HL-60/S4 treated with retinoic acid at 250 ng/mL for 4 days and 3 days (cell line): ENCODE results near the gene RFTN2.
"Not testable (repeated sequence)": the region's sequence is repeated elsewhere in the genome, so short reads cannot be mapped to it uniquely, and the experiment has no call there.

Source experiments
- in situ Hi-C: fragments of 300-500 bp; cut with MboI; formaldehyde crosslinking; loops from 2 replicates; pipeline ENCODE4 v1.7.0; 2022; ENCODE audit warnings: low sequenced_read_pairs

The RFTN2 gene

DNA sequence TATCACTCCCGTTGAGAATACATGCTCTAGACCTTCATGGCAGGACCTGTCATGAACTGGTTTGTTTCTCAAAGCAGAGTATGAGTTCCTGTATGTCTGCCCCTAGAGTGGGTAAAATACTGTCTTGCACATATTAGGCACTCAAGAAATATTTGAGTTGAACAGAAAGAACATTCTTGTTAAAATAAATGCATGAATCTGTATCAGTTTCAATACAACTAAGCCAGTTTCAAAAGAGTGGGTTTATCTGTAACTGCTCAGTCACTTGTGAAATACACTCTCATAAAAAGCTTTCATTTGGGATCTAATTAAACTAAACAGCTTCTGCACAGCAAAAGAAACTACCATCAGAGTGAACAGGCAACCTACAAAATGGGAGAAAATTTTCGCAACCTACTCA lies 69.2 kb downstream of the RFTN2 start:
- in situ Hi-C loops, result no loop called here

DNA sequence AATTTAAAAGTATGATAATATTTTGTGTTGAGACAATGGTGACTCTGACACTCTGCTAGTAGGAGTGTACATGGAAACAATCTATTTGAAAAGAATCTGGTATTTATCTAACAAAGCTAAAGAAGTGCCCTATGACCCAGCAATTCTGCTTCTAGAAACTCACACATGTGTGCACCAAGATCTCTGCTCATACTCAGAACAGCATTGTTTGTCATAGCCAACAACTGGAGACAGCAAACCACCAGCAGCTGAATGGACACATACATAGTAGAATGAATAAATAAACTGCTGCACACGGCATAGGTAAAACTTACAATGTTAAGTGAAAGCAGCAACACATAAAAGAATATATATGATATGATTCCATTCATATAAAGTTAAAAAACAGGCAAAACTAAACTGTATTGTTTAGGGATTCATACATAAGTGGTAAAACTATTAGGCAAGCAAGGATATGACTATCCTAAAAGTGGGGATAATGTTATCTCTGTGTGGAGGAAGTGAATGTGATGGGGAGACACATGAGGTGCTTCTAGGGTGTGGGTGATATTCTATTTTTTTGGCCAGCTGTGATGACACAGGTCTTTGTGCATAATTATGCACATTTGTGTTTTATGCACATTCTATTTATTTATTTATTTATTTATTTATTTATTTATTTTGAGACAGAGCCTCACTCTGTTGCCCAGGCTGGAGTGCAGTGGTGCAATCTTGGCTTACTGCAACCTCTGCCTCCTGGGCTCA lies 71.1 kb downstream of the RFTN2 start:
- in situ Hi-C loops, result no loop called here

DNA sequence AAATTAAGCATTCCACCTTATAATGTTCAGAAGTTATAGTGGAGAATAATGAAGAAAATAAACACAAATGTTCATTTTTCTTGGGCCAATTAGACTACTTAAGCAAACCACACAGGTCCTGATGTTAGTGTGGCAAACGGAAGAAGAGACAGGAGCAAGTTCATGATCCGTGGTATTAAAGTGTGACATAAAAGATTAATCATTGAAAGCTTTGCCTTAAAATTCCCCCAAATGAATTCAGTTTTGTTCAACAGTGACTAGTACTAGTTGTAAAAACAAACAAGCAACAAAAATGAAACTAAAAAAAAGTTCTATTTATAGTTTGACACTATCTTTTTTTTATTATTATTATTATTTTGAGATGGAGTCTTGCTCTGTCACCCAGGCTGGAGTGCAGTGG lies 73.7 kb downstream of the RFTN2 start:
- in situ Hi-C loops, result no loop called here

GRCh38 chr2:197600306-197600705 lies 75.1 kb downstream of the RFTN2 start:
- in situ Hi-C loops, result no loop called here

GRCh38 chr2:197599285-197599965 lies 76.0 kb downstream of the RFTN2 start:
- in situ Hi-C loops, result no loop called here

DNA sequence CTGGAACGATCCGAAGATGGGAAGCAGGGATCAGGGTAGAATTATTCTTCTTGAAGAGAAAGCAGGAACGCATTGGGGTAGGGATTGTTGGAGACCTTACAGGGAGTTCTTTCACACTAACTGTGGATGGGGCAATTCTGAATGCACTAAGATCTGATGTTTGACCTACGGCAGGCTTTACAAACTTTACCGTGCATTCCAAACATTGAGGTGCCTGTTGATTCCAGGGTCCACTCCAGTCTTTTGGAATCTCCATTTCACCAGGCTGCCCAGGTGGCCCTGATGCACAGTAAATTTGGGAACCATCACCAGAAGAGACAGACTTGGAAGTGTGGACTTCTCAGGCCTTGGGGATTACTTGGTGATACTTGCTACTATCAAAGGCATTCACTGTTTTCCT lies 76.9 kb downstream of the RFTN2 start:
- in situ Hi-C loops, result no loop called here

DNA sequence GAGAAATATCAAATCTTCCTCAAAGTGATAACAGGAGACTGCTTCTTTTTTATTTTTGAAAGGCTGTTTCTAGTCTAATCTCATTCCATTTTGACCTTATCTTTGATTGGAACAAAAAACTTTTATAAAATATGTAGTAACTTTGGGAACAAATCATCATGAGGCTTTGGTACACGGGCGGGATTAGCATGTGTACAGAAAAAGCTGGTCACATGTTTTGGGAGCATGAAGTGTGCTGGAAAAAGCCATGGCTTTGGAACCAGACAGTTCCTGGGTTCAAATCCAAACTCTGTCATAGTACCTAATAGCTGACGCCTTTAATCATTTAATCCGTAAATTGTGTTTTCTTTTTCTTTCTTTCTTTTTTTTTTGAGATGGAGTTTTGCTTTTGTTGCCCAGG lies 78.2 kb downstream of the RFTN2 start:
- in situ Hi-C loops, result no loop called here

DNA sequence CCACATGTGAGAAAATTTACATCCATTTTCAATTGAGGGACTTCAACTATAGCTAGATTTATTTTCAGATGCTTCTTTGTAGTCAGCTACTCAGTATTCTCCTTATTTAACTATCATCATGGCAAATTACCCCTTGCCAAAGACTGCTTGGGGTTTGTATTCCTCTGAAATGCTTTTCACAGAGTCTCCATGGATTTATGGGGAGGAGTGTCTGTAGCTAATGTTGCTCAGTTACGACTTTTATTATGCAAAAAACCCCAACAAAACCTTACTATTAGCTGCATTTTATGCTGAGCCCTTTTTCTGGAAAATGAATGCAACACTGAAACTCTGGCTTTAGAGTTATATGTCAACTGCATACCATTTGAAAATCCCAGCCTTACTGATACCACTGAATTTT lies 78.6 kb downstream of the RFTN2 start:
- in situ Hi-C loops, result no loop called here

GRCh38 chr2:197591339-197592072 lies 83.9 kb downstream of the RFTN2 start:
- in situ Hi-C loops, result no loop called here

- in situ Hi-C loops, result not testable (repeated sequence)
These were observed 88.1 kb downstream of the RFTN2 start for GRCh38 chr2:197587255-197587654.

DNA sequence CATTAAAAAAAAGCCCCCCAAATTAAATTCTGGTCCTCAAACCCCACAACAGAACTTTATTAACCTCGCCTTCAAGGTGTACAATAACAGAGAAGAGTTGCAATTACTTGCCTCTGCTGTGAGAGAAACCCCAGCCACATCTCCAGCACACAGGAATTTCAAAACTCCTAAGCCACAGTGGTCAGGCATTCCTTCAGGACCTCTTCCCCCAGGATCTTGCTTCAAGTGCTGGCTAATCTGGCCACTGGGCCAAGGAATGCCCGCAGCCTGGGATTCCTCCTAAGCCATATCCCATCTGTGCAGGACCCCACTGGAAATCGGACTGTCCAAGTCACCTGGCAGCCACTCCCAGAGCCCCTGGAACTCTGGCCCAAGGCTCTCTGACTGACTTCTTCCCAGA lies 95.2 kb downstream of the RFTN2 start:
- in situ Hi-C loops, result not testable (repeated sequence)

GRCh38 chr2:197578294-197578693 lies 97.1 kb downstream of the RFTN2 start:
- in situ Hi-C loops, result not testable (repeated sequence)

DNA sequence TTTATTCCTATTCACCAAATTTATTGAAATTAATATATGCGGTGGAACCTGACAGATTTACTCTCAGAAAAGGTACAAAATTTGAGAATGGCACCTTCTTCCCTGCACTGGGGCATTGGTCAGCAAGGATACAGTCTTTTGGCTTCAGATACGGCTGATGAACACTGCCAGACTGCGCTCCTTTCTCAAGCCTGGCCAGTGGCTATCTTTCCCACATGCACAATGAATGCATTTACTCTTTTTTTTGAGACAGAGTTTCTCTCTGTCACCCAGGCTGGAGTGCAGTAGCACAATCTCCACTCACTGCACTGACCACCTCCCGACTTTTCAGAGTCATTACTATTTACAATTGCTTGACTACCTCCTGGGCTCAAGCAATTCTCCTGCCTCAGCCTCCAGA lies 97.9 kb downstream of the RFTN2 start:
- in situ Hi-C loops, result no loop called here

DNA sequence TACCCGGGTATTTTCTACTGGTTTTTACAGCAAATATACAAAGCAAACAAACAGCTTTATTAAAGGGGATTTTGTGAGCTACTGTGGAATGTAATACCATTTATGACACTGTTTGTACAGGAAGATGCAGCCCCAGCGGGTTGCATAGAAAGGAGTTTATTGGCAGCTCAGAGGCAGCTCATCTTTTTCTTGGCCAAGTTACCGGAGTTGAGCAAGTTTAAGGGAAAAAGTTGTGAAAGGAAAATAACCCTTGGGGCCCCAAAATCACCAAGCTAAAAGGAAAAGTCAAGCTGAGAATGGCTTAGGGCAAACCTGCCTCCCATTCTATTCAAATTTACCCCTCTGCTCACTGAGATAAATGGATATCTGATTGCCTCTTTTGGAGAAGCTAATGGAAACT lies 98.8 kb downstream of the RFTN2 start:
- in situ Hi-C loops, result no loop called here

DNA sequence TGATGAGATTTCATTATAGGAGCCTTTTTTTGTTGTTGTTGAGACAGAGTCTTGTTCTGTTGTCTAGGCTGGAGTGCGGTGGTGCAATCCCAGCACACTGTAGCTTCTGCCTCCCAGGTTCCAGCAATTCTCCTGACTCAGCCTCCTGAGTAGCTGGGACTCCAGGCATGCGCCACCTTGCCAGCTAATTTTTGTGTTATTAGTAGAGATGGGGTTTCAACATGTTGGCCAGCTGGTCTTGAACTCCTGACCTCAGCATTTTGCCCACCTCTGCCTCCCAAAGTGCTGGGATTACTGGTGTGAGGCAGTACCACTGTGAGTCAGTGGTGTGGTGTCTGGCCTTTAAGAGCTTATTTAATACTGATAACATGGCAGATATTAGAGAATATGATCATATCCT lies 99.4 kb downstream of the RFTN2 start:
- in situ Hi-C loops, result no loop called here

DNA sequence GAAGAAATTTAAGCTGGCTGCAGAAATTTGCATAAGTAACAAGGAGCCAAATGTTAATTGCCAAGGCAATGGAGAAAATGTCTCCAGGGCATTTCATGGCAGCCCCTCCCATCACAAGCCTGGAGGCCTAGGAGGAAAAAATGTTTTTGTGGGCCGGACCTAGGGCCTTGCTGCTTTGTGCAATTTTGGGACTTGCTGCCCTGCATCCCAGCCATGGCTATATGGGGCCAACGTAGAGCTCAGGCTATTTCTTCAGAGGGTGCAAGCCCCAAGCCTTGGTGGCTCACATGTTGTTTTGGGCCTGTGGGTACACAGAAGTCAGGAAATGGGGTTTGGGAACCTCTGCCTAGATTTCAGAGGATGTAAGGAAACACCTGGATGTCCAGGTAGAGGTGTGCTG lies 101.8 kb downstream of the RFTN2 start:
- in situ Hi-C loops, result no loop called here

GRCh38 chr2:197571627-197572271 lies 103.6 kb downstream of the RFTN2 start:
- in situ Hi-C loops, result no loop called here

GRCh38 chr2:197560146-197560665 lies 115.2 kb downstream of the RFTN2 start:
- in situ Hi-C loops, result no loop called here

- in situ Hi-C loops, result no loop called here
These were observed 115.7 kb downstream of the RFTN2 start for GRCh38 chr2:197559681-197560080.

- in situ Hi-C loops, result no loop called here
These were observed 117.0 kb downstream of the RFTN2 start for GRCh38 chr2:197558393-197558792.

GRCh38 chr2:197556456-197556855 lies 118.9 kb downstream of the RFTN2 start:
- in situ Hi-C loops, result no loop called here
